HG02870 (cell line): ENCODE data around the gene MRPL52.
"Not testable (repeated sequence)": the region's sequence is repeated elsewhere in the genome, so short reads cannot be mapped to it uniquely, and the experiment has no call there.

Source experiments
- ATAC-seq: cut with Tn5 transposase; IDR thresholded peaks from one replicate; pipeline ENCODE4 v1.9.1; 2021; ENCODE audit warnings: mild to moderate bottlenecking, moderate library complexity; ENCODE audit not compliant: unreplicated experiment

MRPL52 gene

DNA sequence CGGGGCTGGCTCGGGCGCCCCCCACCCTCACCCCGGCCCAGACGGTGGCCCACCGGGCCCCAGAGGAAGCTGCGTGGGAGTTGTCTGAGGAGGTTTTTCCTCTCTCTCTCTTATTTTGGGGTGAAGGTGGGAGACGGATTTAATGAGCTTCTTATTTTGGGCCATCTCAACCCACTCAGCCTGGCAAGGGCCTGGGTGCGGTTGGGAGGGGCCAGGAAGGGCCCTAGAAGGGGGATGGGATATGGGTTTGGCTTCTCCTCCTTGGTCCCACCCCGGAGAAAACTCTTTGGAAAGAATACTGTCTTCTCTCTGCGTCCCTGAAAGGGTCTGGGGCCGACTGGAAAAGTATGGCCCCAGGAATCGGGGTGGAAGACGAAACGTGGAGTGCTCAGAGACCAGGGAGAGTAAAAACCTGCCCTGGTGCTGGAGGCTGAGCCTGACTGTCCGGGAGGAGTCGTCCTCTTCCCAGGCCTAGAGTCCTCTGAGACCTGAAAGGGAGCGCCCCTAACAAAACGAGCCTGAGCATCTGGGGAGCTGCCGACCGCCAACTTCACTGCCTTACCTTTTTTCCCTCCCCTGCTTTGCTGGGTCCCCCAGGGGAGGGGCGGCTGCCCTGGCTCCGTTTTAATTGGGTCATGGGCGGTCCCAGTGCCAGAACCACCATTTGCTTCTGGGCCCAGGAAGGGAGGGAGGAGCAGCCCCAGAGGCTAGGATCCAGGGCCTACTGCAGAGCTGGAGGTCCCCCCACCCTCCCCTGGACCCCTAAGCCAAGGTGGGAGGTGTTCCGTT, 8.3 kb downstream of the MRPL52 start:
- no peak for ATAC-seq

DNA sequence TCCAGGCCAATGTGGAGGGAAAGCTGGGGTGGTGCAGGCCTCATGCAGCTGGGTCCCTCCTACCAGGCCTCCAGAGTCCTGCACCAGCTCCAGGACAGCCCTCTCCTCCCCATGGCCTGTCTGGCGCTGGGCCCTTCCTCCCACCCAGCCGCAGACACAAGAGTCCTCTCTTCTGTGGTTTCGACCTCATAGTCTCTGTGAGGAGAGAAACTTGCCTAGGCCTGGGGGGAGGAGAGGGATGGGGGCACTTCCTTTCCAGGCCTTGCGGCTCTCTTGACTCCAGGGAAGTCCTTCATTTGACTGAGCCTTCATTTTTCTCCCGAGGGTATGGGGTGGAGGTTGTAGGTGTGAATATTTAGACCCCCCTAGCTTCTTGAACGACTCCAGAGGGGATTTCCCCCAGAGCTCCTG, 8.9 kb downstream of the MRPL52 start:
- ATAC-seq, result no peak

DNA sequence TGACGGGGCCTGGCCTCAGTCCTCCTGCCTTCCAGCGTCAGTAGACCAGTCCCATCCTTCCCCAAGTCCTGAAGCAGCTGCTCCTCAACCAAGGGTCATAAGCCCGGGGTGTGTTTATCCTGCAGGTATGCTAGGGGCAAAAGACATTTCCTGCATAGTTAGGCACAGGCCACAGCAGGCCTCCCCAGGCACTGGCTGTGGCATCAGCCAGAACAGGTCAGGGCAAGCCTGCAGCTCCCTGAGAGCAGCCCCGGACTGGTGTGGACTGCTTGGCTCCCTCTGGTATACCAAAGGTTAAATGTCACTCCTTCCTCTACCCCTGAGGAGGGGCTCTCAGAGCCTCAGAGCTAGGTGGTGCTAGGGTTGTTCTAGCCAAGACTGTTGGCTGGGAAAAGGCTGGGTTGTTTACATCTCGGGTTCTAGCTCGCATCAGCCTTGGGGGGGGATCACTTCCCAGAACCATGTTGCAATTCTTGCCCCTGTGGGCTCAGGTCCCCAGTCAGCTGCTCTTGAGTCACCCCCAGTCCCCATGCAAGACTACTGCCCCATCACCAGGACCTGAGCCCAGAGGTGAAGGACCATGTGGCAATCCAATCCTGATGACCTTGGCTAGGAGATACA, 9.6 kb downstream of the MRPL52 start:
- ATAC-seq, result no peak

DNA sequence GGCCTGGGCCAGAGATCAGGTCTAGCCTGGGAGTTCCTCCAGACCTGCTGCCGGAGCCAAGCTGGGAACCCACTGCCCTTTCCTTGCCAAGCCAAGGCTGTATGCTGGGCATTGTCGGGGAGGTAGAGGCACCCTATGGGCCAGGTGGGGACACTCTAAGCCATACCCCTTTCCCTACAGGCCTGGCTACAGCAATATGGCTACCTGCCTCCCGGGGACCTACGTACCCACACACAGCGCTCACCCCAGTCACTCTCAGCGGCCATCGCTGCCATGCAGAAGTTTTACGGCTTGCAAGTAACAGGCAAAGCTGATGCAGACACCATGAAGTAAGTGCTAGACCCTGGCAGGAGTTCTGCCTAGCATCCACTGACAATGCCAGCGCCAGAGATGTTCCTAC, 11.6 kb downstream of the MRPL52 start:
- ATAC-seq, result no peak

DNA sequence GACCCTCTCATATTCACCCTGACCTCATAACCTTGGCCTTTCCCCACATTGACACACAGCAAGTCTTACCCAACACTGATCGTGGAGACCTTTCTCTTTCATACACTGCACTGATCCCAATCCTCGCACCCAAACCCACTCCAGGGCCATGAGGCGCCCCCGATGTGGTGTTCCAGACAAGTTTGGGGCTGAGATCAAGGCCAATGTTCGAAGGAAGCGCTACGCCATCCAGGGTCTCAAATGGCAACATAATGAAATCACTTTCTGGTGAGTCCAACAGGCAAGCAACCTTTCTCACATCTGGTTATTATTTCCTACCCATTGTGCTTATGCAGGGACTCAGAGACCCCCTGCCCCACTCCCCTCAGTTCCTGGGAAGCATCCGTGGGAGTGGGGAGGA, 12.1 kb downstream of the MRPL52 start:
- no peak for ATAC-seq

DNA sequence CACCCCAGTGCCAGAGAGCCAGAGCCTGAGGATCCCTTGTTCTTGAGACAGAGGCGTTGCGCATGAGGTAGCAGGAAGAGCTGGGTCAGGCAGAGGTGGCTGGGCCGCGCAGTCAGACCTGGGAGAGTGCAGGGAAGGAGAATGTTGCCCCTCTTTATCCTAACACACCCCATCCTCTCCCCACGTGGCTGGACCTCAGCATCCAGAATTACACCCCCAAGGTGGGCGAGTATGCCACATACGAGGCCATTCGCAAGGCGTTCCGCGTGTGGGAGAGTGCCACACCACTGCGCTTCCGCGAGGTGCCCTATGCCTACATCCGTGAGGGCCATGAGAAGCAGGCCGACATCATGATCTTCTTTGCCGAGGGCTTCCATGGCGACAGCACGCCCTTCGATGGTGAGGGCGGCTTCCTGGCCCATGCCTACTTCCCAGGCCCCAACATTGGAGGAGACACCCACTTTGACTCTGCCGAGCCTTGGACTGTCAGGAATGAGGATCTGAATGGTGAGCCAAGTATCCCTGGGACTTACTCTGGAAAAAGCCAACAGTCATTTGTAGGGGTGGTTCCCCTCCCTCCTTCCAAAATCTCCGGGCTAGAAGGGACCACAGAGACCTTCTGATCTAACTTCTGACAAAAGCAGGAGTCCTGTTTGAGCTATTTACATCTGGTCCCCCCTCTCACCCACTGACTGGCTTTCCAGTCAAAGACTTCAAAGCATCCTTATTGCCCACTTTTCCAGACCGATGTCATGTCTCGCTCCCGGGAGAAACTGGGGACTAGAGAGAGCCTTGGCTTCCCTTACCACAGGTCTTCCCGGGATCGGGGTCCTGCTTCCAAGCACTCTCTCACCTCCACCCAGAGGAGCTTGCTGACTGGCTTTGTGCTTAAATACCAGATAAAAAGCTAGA, 12.8 kb downstream of the MRPL52 start:
- ATAC-seq, result no peak

DNA sequence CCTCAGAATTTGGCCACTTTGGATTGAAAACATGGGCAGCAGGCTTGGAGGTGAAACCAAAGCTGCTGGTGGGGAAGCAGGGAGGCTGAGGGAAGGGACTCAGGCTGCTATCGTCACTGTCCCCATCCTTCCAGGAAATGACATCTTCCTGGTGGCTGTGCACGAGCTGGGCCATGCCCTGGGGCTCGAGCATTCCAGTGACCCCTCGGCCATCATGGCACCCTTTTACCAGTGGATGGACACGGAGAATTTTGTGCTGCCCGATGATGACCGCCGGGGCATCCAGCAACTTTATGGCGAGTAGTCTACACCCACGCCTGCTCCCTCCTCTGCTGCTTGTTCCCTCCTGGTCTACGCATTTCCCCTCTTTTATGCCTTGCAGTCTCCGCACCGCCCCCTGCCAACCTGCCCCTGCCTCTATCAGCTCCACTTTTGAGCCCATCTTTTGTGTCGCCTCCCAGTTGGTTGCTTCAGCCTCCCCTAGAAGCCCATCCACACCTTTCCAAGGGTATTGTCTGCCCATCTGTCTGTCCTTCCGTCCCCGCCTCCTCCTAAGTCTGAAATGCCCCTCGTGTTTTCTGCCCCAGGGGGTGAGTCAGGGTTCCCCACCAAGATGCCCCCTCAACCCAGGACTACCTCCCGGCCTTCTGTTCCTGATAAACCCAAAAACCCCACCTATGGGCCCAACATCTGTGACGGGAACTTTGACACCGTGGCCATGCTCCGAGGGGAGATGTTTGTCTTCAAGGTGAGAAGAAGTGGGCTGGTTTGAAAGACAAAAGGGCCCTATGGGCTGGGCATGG, 13.6 kb downstream of the MRPL52 start:
- ATAC-seq, result no peak

DNA sequence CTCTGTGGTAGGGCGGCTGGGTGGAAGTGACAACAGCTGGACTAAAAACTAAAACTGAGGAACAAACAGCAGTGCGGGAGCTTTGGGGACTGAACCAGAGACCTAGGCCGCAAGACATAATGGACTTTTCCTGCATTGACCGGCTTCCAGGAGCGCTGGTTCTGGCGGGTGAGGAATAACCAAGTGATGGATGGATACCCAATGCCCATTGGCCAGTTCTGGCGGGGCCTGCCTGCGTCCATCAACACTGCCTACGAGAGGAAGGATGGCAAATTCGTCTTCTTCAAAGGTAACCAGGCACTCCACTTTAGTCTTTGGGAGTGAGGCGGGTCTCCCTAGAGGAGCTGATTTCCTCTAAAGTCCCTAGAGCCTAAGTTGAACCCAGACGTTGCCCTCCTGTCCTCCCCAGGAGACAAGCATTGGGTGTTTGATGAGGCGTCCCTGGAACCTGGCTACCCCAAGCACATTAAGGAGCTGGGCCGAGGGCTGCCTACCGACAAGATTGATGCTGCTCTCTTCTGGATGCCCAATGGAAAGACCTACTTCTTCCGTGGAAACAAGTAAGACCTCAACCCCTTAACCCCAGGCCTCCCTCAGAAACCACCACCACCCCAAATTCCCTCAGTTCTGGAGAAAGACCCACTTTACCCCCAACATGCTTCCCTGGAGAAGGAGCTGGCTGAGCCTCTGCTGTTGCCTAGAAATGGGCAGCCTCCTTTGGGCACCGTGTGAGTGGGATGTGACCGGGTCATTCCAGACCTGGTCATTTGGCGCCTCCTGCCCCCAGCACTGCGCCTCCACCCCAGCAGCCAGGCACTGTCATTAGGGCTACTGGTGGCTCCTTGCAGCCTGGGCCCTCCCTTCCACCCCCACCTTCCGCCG, 14.8 kb downstream of the MRPL52 start:
- no peak for ATAC-seq

DNA sequence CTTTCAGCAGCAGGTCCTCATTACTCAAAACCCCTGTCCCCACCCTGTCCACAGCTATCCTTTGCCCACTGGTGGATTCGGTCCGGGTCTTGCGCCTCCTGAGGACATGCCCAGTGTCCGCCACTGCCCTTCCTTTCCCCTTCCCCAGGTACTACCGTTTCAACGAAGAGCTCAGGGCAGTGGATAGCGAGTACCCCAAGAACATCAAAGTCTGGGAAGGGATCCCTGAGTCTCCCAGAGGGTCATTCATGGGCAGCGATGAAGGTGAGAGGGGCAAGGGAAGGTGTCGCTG, 15.4 kb downstream of the MRPL52 start:
- ATAC-seq, result no peak

DNA sequence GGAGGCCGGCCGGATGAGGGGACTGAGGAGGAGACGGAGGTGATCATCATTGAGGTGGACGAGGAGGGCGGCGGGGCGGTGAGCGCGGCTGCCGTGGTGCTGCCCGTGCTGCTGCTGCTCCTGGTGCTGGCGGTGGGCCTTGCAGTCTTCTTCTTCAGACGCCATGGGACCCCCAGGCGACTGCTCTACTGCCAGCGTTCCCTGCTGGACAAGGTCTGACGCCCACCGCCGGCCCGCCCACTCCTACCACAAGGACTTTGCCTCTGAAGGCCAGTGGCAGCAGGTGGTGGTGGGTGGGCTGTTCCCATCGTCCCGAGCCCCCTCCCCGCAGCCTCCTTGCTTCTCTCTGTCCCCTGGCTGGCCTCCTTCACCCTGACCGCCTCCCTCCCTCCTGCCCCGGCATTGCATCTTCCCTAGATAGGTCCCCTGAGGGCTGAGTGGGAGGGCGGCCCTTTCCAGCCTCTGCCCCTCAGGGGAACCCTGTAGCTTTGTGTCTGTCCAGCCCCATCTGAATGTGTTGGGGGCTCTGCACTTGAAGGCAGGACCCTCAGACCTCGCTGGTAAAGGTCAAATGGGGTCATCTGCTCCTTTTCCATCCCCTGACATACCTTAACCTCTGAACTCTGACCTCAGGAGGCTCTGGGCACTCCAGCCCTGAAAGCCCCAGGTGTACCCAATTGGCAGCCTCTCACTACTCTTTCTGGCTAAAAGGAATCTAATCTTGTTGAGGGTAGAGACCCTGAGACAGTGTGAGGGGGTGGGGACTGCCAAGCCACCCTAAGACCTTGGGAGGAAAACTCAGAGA, 16.3 kb downstream of the MRPL52 start:
- ATAC-seq, result no peak

DNA sequence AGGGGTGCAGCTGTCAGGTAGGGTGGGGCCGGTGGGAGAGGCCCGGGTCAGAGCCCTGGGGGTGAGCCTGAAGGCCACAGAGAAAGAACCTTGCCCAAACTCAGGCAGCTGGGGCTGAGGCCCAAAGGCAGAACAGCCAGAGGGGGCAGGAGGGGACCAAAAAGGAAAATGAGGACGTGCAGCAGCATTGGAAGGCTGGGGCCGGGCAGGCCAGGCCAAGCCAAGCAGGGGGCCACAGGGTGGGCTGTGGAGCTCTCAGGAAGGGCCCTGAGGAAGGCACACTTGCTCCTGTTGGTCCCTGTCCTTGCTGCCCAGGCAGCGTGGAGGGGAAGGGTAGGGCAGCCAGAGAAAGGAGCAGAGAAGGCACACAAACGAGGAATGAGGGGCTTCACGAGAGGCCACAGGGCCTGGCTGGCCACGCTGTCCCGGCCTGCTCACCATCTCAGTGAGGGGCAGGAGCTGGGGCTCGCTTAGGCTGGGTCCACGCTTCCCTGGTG, 17.2 kb downstream of the MRPL52 start:
- no peak for ATAC-seq

DNA sequence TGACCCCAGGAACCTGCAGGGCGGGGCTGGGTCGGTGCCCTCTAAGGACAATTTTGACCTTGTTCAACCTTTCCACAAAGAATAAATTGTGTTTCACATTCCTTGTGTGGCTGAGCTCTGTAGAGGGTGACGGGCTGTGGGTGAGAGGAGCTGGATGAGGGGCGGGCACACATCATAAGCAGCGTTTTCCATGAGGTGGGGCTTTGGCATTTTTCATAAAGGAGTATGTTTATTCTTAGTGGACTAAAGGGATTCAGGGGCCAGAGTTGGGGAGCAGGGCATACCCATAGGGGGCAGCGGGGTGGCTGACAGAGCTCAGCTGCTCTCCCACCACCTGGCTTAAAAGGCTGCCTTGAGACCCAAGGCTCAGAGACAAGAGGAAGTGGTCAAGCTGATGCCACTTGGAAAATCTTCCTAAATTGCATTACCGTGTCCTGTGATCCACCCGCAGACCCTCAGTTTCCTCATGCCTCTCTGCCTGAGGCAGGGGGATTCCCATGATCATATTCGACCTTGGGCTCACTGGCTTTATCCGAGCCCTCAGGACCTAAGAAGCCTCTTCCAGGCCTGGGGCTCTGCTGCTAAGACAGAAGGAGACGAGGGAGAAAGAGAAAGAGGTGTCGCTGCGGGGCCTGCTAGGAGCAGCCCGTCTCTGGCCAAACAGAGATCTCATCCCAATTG, 18.1 kb downstream of the MRPL52 start:
- no peak for ATAC-seq

DNA sequence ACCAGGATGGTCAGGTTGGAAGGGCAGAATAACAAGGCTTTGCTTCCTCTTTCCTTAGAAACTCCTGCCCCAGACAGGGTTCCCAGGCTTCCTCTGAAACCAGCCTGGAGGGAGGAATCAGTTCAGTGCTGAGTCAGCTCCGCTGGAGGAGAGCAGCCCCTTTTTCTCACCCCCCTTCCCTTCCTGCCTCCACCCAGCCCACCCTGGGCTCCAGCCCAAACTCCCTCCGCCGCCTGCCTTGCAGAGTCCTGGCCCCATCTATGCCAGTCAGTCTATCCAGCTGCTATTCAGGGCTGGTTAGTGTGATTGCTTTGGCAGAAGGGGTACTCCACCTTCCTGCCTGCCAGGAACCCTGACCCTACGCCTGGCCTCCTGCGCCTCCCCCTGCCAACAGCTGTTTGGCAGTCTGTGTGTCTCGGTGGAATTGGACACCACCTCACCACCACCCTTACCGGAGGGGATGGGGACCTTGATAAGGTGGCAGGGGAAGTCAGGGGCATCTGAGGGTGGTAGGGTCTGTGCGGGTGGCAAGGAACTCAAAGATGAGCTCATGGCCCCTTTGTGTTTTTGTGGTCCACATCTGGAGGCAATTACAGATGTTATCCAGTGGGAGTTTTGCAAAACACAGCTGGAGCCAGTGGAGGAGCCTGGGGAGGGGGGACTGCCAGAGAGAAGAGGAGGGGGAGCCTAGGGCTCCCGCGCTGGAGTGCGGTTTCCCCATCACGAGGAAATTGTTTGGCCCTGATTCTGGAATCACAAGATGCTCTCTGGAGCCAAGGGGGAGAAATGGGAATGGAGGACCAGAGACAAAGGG, 18.9 kb downstream of the MRPL52 start:
- ATAC-seq, result no peak

DNA sequence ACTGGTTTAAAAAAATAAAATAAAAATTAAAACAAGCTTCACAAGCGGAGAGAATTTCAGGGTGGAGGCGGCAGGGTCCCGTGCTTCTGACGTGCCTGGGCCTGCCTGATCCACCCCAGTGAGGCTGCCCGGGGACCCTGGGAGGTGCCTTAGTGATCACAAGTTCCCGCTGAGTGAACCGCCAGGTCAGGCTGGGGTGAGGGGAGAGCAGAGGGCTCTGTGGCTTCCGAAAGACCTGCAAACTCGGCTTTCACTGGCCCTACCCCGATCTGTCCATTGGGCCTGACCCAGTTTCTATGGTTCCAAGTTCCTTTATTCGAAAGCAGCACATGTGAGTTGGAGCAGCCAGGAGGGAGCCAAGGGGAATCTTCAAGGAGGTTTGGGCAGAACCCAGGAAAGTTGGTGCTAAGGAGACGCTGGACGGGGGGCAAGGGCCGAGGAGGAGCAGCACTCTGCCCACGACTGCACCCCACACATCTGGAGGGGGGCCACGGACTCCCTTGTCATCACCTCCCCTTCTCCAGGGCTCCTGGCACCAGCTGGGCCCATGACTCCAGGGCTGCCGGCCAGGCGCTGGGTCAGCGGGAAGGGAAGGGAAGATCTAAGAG, 19.6 kb downstream of the MRPL52 start:
- no peak for ATAC-seq

DNA sequence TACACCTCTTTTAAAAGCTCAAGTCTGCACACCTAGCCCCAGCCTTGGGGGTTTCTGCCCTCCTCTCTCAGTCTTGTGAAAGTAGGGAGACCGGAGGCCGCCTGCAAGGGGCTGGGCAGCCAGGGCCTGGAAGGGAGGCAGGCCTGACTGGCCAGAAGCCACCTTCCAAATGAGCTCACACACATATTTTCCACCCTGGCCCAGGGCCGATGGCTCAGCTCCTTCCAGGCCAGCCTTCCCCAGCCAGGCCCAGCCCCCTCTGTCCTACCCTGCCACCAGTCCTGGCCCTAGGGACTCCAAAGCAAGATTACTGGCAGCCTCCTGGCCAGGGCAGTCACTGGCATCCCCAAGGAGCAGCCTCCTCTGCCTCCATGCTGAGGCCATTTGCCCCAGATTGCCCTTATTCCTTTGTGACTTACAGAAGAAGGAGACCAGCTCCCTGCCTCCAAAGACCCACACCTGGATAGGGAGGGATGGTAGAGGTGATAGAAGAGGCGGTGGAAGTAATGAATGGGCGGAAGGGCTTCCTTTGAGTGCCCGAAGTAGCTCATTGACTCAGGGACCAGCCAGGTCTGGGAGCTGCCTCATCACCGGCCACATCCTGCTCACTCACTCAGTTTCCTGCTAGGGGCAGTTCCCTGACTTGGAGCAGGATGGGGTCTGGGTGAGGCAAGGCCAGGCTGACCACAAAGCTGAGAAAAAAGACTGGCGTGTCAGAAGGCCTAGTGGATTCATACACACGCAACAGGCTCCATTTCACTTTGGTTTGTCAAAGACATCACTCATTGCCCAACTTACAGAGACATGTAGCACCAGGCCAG, 21.5 kb downstream of the MRPL52 start:
- no peak for ATAC-seq

DNA sequence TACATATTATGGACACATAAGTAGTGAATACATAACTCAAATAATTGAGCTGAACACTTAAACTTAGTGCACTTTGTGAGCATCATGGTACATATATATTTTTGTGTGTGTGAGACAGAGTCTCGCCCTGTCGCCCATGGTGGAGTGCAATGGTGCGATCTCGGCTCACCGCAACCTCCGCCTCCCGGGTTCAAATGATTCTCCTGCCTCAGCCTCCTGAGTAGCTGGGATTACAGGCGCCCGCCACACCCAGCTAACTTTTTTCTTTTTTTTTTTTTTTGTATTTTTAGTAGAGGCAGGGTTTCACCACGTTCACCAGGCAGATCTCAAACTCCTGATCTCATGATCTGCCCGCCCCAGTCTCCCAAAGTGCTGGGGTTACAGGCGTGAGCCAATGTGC, 22.5 kb downstream of the MRPL52 start:
- not testable (repeated sequence) for ATAC-seq

DNA sequence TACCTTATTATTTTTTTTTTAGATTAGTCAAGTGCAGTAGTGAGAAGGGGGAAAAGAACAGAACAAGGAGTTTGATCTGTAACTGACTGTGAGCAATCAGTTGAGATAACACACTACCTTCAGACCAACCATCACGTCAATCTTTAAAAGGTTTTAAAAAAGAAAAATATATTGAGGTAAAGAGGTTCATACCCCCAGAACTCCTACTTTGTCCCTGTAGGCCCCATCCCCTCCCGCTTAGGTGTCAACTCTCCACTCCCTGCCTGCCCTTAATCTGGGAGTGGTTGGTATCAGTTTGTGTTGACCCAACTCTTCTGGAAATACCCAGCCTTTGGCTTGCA, 22.9 kb downstream of the MRPL52 start:
- ATAC-seq, result no peak
